Endothelial cell of umbilical vein (primary cell): ENCODE results near the gene SNHG17. TPM values are rescaled to one million over a fixed set of nuclear protein-coding genes. Genes with fewer than 3 reads are reported as not detected.

ENCODE experiments used
- BruUV-seq: library from RNA; stranded (reverse); fragments of 400-500 nt; replicated peaks from 2 replicates; lab custom pipeline; 2021; lab: Mats Ljungman, UMichigan
- CTCF ChIA-PET: fragments of 300-600, 350-600 bp; sonication (Branson Sonifier 250); formaldehyde crosslinking; loops from one replicate; lab custom pipeline; 2021; ENCODE audit warnings: antibody characterized with exemption, inconsistent platforms; lab: Charles Lee
- POLR2A ChIA-PET: fragments of 300-600, 350-600 bp; sonication (Branson Sonifier 250); formaldehyde crosslinking; loops from one replicate; lab custom pipeline; 2021; ENCODE audit warnings: antibody characterized with exemption, inconsistent platforms; lab: Charles Lee
- DNase-seq: peaks from one replicate; pipeline ENCODE4 v3.0.0-alpha.2; 2011; ENCODE audit warnings: low read depth, low spot score
- FAIRE-seq: peaks from 2 replicates; lab custom pipeline; 2011; peaks lifted over from hg19 to GRCh38; lab: Jason Lieb, UNC
- H2AFZ ChIP-seq: 2 replicates; pipeline ENCODE4 v1.6.0; 2012; ENCODE audit warnings: low read depth, low read length, control low read depth, inconsistent platforms
- H3K27ac ChIP-seq: 2 replicates; pipeline ENCODE4 v1.5.1; 2011; ENCODE audit warnings: low read depth, mild to moderate bottlenecking, control low read depth, low read length, moderate library complexity; ENCODE audit not compliant: insufficient read depth
- H3K27me3 ChIP-seq, 2 experiments: 2 replicates each; pipeline versions ENCODE4 v1.6.0 to v1.6.1; 2011; ENCODE audit warnings: low read length in 2 of 2, mixed read lengths in 1 of 2; ENCODE audit not compliant: control insufficient read depth in 2 of 2, insufficient read depth in 2 of 2
- H3K36me3 ChIP-seq, 2 experiments: 2 replicates in 1 of 2; 3 replicates in 1 of 2; pipeline ENCODE4 v1.5.1; 2011; ENCODE audit warnings: low read length in 2 of 2, mild to moderate bottlenecking in 1 of 2, moderate library complexity in 1 of 2; ENCODE audit not compliant: control insufficient read depth in 2 of 2, insufficient read depth in 2 of 2; ENCODE audit errors: extremely low read depth in 1 of 2
- H3K4me1 ChIP-seq: 3 replicates; pipeline ENCODE4 v1.5.1; 2011; ENCODE audit warnings: mild to moderate bottlenecking, low read length; ENCODE audit not compliant: control insufficient read depth, insufficient read depth; ENCODE audit errors: extremely low read depth
- H3K4me2 ChIP-seq: 2 replicates; pipeline ENCODE4 v1.6.1; 2011; ENCODE audit warnings: low read length, control low read depth, mixed read lengths; ENCODE audit not compliant: insufficient read depth
- H3K4me3 ChIP-seq, 3 experiments: fragments of 200-600 bp in 1 of 3; sonication (generic), shearing (Covaris generic) in 1 of 3; replicated peaks in 1 of 3; 2 replicates each; pipeline ENCODE4 v1.5.1; 2011 to 2016; ENCODE audit warnings: control low read depth in 3 of 3, low read length in 3 of 3, mild to moderate bottlenecking in 2 of 3, inconsistent platforms in 1 of 3, low read depth in 1 of 3, moderate library complexity in 1 of 3; ENCODE audit not compliant: insufficient read depth in 1 of 3
- H3K79me2 ChIP-seq: 2 replicates; pipeline ENCODE4 v1.6.0; 2012; ENCODE audit warnings: low read length, inconsistent platforms; ENCODE audit not compliant: control insufficient read depth, insufficient read depth
- H3K9ac ChIP-seq: replicated peaks from 2 replicates; pipeline ENCODE3; 2011; ENCODE audit warnings: low read length, control low read depth; ENCODE audit not compliant: insufficient read depth; ENCODE audit errors: extremely low read depth
- H3K9me1 ChIP-seq: replicated peaks from 3 replicates; pipeline ENCODE4 v1.6.0; 2011; ENCODE audit warnings: mild to moderate bottlenecking, low read length; ENCODE audit not compliant: control insufficient read depth, insufficient read depth; ENCODE audit errors: extremely low read depth
- H3K9me3 ChIP-seq: replicated peaks from 2 replicates; pipeline ENCODE4 v1.5.1; 2012; ENCODE audit warnings: low read length, inconsistent platforms; ENCODE audit not compliant: control insufficient read depth, insufficient read depth
- H4K20me1 ChIP-seq: replicated peaks from 2 replicates; pipeline ENCODE3; 2011; ENCODE audit warnings: mild to moderate bottlenecking, low read length; ENCODE audit not compliant: control insufficient read depth, insufficient read depth; ENCODE audit errors: extremely low read depth
- CTCF ChIP-seq, 2 donors: IDR thresholded peaks; 1 replicate in 1 of 2; 2 replicates in 1 of 2; pipeline ENCODE4 v1.5.1; 2011; ENCODE audit warnings: low read length in 2 of 2, mild to moderate bottlenecking in 2 of 2, moderate library complexity in 2 of 2, control low read depth in 1 of 2, inconsistent platforms in 1 of 2, low read depth in 1 of 2; ENCODE audit not compliant: insufficient read depth in 1 of 2; ENCODE audit errors: extremely low read depth in 1 of 2
- EZH2 ChIP-seq: IDR thresholded peaks from 2 replicates; pipeline ENCODE4 v1.6.1; 2012; ENCODE audit warnings: borderline replicate concordance, low read depth, mild to moderate bottlenecking, moderate library complexity, low read length, inconsistent platforms; ENCODE audit not compliant: severe bottlenecking
- FOS ChIP-seq: IDR thresholded peaks from 2 replicates; pipeline ENCODE4 v1.6.1; 2011; ENCODE audit warnings: mild to moderate bottlenecking, low read length, moderate library complexity, borderline replicate concordance; ENCODE audit not compliant: insufficient read depth
- GATA2 ChIP-seq: IDR thresholded peaks from 2 replicates; pipeline ENCODE4 v1.7.0; 2011; ENCODE audit warnings: low read depth, mild to moderate bottlenecking, moderate library complexity, mixed read lengths, low read length; ENCODE audit not compliant: insufficient read length, insufficient read depth
- JUN ChIP-seq: IDR thresholded peaks from 2 replicates; pipeline ENCODE4 v1.6.1; 2011; ENCODE audit warnings: borderline replicate concordance, low read depth; ENCODE audit not compliant: insufficient read length, insufficient read depth
- MYC ChIP-seq: IDR thresholded peaks from one replicate; pipeline ENCODE4 v1.6.1; 2011; ENCODE audit warnings: mild to moderate bottlenecking, low read depth, low read length
- POLR2A ChIP-seq: IDR thresholded peaks from 2 replicates; pipeline ENCODE4 v1.6.1; 2012; ENCODE audit warnings: low read depth, mild to moderate bottlenecking, control low read depth, low read length
- POLR2AphosphoS5 ChIP-seq: IDR thresholded peaks from 2 replicates; pipeline ENCODE4 v1.6.1; 2012; ENCODE audit warnings: low read depth, mild to moderate bottlenecking, control low read depth, low read length, moderate library complexity; ENCODE audit not compliant: insufficient read depth
- dilution Hi-C: fragments of 300-500 bp; cut with MboI; formaldehyde crosslinking; loops from one replicate; pipeline ENCODE4 v1.15.0; 2019; ENCODE audit warnings: low sequenced_read_pairs; ENCODE audit not compliant: extremely low pct_ligation_motif_present
- intact Hi-C: fragments of 100-400 bp; cut with micrococcal nuclease; formaldehyde crosslinking; loops from one replicate; pipeline ENCODE4 v1.10.0; 2022
- polyA plus RNA-seq, 4 experiments: library from polyadenylated mRNA; depleted of rRNA in 3 of 4; stranded (reverse) in 3 of 4; unstranded in 1 of 4; fragments of >200 nt; gene quantifications; 2 replicates each; pipeline versions ENCODE4 v1.2.1 to v1.2.3, GENCODE V29; 2011 to 2012; ENCODE audit warnings: missing spikeins in 1 of 4
- total RNA-seq: library from RNA; stranded (reverse); gene quantifications from 2 replicates; pipeline ENCODE4 v1.2.3, GENCODE V29; 2021
- TF ChIP-seq, protein P1 (sequence below): IDR thresholded peaks from 2 replicates; pipeline ENCODE4 v1.6.1; 2011; ENCODE audit not compliant: insufficient read depth, insufficient read length

Gene SNHG17
- total and polyA plus RNA-seq, 2 donors (not counting 3 experiments of a cell fraction or from before 2014, with no cell fraction given), result 39.4 to 94.0 TPM

DNA sequence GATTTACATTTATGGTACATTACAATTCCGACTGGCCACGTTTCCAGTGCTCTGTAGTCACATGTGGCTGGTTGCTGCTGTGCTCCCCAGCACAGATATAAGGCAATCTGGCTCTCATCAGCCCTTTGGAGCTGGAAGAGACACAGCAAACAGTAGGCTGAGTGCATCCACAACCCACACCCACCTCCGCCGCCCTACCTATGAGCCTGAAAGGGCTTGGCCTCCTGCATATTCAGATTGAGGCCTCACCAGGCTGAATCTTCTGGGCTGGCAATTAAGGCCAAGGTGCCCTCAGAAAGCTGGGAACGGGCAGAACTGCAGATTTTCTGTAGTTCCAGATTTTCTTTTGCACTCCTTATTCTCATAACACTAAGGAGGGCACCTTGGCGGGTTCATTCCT lies 2.7 kb upstream of the SNHG17 start:
- Histone ChIP-seq H3K4me1 (peaks cover 13% of the 10 kb centered on the region), H2AFZ (no peak overlapping the region), H3K27ac (no peak overlapping the region), H3K9me1 (no peaks in the 10 kb centered on the region), H3K36me3 (peaks cover 3 to 4% of the 10 kb centered on the region in 2 experiments), H4K20me1 (no peaks in the 10 kb centered on the region), H3K4me3 (no peak overlapping the region), H3K9me3 (no peaks in the 10 kb centered on the region), H3K79me2 (peaks cover 24% of the 10 kb centered on the region), H3K9ac (no peak overlapping the region), H3K27me3 (peaks cover 0 to 2% of the 10 kb centered on the region in 2 experiments), H3K4me2 (no peak overlapping the region)
- CTCF ChIA-PET, result interaction anchor here (0.7 to 2.1 kb wide), 2 partner anchors 9 to 15 kb away, joined by 3 to 28 read pairs; no protein-coding TSS in a partner anchor
- POLR2A ChIA-PET, result interaction anchor here (0.6 to 1.8 kb wide), 4 partner anchors 8 to 47 kb away, joined by 4 to 5 read pairs (median 4); no protein-coding TSS in a partner anchor
- intact Hi-C loops (no loop called here), dilution Hi-C loops (no loop called here)
- no TSS peak for BruUV-seq
- no peak for TF ChIP-seq FOS
- TF ChIP-seq CTCF (IDR thresholded peaks at IDR 0.05; ENCODE audit: extremely low read depth in 1 of 2, insufficient read depth in 1 of 2, low read depth in 1 of 2, low read length in 2 of 2), result no peak
- TF ChIP-seq, protein P1, sequence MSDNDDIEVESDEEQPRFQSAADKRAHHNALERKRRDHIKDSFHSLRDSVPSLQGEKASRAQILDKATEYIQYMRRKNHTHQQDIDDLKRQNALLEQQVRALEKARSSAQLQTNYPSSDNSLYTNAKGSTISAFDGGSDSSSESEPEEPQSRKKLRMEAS, result no peak
- no peak for TF ChIP-seq EZH2
- no peak for TF ChIP-seq GATA2
- TF ChIP-seq MYC, result no peak
- no peak for TF ChIP-seq POLR2A
- no peak for TF ChIP-seq POLR2AphosphoS5
- TF ChIP-seq JUN, result no peak
- DNase-seq (no peak), FAIRE-seq (no peak)
